Measurements from ENCODE around the gene IL1RAPL1.
A peak's percentile ranks its signal among the peaks of the same experiment; 100 is the strongest.
"Not testable (repeated sequence)": the region's sequence is repeated elsewhere in the genome, so short reads cannot be mapped to it uniquely, and the experiment has no call there.

The IL1RAPL1 gene

DNA sequence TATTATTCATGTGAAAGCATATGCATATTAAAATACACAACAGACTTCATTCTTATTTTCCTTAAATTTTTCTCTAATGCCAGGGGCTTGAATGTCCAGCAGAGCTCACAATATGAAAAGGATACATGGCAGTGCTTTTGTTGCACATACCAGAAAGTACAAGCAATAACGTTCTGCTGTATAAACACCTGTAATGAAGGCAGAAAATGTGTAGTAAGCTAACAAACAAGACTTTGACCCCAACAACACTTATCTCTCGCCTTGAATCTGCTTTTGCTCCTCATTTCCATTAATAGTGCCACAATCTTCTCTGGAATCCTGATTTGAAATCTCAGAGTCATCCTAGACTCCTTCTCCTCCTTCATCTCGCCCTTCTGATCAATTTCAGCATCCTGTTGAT, 687.3 kb downstream of the IL1RAPL1 start:
- DNase-seq (ENCODE audit: low spot score): no peak

DNA sequence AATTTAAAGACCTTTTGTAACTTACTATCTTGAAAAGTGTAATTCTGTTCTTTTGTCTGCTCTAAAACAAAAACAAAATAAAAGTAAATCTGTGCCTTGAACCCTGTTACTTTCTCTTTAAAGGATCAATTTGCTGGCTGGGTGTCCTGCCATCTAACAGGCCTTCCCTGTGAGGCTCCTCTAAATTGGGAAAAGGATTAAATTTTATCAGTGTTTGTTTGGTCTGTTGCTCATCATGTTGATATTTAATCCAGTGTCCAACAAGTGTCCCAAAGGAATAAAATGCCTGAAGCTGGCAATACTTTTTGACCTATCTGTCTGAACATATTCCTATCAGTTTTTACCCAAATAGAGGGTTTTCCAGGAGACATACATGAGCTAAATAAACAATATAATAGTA, 688.7 kb downstream of the IL1RAPL1 start:
- DNase-seq (ENCODE audit: low spot score): no peak

DNA sequence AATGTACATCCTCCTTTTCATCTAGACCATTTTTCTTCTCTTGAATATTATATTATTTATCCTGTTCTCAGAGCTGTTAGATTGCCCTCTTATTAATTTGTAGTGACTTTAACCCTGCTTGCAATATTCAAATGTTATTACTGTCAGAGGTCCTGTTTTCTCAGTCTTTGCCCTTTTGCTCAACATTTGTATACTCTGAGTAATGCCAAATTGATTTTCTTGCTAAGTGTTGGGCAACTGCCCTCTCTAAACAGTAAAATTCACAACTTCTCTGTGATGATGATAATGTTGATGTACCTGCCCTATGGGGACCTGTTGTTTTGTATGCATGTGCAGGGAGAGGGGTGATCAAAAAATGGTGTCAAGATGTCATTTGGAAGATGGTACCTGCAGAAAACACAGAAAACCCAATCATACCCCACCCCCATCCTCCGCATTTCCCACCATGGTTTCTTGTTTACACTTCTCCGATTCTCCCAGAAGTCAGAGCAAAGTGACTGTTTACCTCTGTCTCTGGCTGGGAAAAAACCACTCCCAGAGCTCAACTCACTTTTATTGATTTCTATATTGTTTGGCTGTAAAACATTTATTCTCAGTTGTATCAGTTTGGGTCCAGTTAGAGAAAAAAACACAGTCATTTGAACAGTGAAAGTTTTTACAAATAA, 694.0 kb downstream of the IL1RAPL1 start:
- DNase-seq (ENCODE audit: low spot score): no peak

DNA sequence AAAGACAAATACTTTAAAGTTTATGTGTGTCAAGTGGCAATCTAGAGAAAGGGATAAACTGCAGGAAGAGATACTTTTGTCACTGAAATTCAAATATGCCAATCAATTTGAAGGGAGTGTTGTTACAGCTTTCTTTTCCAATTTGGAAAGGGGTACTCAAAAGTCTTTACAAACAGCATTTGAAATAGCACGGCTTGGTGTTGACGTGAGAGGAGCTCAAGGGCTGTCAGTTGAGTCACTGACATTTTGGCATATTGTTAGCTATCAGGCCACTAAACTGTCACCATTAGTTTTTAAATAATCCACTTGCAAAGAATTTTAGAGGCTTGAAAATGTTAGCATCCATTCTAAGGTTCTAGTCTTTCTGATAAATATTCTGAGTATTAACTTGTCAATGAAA, 698.4 kb downstream of the IL1RAPL1 start:
- no peak for DNase-seq (ENCODE audit: low spot score)

DNA sequence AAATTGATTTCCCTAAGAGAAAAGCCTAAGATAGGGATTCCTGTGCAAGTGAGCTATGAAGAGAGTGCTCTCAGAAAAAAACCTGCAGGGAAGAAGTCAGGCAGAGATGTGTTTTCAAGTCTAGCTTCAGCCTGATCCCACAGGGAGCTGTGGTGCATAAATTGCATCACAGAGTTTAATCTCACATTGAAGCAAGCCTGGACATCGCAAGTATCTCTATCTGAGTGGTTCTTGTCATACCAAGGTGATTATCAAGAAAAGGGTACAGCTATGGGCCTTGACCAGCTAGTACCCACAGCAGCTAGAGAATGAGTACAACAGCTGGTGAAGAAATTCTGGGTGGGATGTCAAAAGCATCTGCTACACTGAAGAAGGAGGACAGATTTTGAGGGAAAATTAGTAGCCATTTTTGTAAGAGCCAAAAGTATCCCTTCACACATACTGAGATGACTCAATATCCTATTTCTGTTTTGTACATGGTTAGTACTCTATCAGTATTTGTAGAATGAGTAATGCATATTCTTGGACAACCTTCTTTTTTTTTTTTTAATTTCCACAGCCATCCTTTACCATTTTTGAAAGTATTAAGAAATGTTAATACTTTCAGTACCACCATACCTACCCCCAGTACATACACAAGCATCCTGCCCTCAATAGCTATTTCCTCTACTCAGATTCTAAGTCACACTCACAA, 708.9 kb downstream of the IL1RAPL1 start:
- DNase-seq (ENCODE audit: low spot score): no peak

DNA sequence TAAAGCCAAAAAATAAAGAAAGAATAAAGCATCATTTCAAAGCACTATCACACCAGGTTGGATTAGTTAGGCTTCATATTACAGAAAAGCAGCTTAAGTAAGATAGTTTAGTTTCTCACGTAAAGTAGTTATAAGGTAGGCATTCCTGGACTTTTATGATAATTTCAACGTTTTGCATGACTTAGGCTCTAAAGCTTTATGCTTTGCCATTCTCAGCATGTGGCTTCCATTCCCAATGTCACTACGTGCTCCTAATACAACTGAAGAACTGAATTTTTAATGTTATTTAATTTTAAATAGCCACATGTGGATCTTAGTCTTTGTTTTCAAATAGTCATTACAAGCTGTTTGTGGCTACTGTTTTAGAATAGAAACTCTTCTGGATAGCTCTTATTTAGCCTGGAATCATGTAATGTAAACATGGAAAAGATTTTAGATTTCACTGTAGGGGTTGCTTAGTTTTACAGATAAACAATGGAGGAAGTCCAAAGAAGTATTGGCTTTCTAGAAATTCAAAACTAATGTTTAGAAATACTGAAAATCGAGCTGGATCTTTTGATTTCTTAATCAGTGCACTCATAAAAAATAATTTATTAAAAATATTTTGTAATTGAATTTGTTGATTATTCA, 710.0 kb downstream of the IL1RAPL1 start:
- DNase-seq (ENCODE audit: low spot score): no peak

DNA sequence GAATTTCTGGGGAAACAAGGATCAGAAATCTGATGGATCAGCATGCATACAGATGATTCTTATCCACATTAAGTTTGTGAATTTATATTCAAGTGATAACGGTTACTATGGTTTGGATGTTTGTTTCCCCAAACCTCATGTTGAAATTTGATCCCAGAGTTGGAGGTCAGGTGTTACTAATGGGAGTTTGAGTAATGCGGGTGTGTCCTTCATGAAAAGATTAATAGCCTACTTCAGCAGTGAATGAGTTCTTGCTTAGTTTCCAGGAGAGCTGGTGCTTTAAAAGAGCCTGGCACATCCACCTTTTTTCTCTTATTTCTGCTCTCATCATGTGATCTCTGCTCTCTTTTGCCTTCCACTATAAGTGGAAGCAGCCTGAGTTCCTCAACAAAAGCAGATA, 712.4 kb downstream of the IL1RAPL1 start:
- DNase-seq (ENCODE audit: low spot score): peak; percentile 28

DNA sequence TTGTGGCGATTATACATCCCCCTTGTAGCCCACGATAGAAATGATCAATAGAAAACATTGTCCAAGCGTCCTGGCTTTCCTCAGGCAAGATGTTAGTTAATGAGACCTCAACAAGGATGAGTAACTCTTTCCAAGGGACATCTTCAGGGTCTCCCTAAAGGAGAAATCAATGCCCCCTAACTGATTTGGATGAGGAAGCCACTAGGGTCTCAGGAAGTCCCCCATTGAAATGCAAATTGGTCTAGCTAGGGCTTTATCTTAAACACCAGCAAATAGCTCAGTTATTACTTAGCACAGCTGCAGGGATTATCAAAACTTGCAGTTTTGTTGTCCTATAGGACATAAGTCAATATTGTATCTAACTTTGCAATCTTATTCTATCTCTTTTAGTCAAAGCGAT, 721.5 kb downstream of the IL1RAPL1 start:
- DNase-seq (ENCODE audit: low spot score): no peak

DNA sequence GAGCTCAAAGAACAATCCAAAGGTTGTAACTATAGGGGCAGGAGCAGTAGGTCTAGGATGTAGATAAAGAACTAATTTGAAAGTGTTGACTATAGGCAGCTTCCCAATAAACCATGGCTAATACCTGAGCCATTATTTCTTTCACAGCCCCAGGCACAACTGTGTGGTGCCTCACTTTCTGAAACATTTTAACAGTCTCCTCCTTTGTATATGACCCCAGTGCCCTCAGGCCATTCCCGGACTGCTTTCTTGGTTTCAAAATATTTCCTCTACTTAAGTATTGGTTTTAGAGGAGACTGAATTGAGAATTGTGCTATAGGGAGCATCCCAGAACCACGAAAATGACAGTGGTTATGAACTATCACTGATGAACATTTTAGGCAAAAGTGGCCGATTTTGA, 728.7 kb downstream of the IL1RAPL1 start:
- DNase-seq (ENCODE audit: low spot score): no peak

DNA sequence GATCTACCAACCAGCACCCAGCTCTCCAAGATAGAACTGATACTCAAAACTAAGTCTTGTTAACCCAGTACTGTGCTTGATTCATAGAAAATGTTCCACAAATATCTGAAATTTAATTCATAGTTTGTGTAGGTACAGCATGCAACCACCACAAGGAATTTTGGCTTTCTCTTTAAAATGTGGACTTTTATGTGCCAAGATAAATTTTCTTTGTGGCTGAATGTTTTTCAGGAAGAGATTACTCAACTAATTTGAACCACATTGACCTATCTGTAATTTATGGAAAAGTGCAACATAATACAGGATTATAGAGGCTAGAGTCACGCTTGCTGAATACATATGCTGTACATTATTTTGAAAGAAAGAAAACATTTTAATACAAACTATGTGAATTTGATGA, 730.8 kb downstream of the IL1RAPL1 start:
- no peak for DNase-seq (ENCODE audit: low spot score)

DNA sequence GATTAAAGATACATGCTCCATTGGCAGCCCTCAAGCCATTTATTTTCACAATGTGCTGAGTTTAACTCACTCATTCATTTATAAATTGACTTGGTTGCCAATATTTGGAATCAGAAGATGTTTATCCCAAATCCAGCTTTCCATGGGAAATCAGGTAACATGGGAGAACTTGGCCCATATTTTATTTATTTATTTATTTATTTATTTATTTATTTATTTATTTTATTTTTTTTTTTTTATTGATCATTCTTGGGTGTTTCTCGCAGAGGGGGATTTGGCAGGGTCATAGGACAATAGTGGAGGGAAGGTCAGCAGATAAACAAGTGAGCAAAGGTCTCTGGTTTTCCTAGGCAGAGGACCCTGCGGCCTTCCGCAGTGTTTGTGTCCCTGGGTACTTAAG, 745.2 kb downstream of the IL1RAPL1 start:
- not testable (repeated sequence) for DNase-seq (ENCODE audit: low spot score)

DNA sequence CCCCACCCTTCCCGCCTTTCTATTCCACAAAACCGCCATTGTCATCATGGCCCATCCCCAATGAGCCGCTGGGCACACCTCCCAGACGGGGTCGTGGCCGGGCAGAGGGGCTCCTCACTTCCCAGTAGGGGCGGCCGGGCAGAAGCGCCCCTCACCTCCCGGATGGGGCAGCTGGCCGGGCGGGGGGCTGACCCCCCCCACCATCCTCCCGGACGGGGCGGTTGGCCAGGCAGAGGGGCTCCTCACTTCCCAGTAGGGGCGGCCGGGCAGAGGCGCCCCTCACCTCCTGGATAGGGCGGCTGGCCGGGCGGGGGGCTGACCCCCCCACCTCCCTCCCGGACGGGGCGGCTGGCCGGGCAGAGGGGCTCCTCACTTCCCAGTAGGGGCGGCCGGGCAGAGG, 745.8 kb downstream of the IL1RAPL1 start:
- not testable (repeated sequence) for DNase-seq (ENCODE audit: low spot score)

DNA sequence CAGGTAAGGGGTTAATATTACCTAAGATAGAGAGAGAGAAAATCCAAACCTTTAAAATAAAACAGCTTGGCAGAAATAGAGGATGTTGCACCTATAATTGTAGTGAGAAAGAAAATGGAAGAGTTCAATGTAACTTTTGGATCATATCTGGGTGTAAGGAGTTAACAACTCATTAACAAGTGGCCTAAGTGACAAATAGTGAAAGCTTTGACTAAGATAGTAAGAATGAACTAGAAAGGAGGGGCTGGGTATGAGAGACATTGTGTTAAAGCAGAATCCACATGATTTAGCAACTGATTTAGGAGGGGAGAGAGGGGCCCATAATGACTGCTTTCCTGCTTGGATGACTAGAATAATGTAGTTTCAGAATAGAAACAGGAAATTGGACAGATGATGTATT, 761.0 kb downstream of the IL1RAPL1 start:
- DNase-seq (ENCODE audit: low spot score): no peak

DNA sequence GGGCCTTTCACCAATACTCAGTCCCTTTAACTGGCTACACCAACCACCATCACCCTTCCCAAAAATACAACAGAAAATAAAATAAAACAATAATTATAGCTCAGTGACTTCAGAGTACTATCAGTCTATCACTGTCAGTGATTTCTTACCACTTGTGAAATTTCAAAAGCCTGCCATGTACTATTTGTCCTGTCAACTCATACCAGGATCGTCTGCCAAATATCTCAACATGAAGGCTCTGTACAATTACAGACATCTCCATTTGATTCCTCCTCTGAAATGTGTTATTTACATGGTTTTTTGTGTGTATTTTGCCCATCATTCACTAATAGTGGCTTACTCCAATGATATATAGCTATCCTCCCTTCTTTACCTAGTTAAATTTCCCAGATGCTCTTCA, 772.0 kb downstream of the IL1RAPL1 start:
- no peak for DNase-seq (ENCODE audit: low spot score)

DNA sequence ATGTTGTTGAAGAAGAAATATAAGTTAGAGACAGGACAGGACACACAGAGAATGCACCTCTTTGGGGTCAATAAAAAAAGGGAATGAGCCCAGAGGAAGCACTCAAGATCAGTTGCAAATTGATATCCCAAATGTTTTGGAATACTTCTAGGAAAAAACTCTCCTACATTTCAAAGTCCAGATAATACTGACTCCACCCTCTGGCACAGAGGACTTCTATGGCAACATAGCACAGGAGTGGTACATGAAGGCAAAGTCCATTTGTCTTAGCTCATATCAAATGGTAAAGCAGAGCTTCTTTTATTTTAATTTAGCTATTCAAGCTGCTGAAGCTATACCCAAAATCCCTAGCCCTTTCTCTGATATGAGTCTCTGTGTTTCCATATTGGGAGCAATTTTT, 787.5 kb downstream of the IL1RAPL1 start:
- DNase-seq (ENCODE audit: low spot score): not testable (repeated sequence)

DNA sequence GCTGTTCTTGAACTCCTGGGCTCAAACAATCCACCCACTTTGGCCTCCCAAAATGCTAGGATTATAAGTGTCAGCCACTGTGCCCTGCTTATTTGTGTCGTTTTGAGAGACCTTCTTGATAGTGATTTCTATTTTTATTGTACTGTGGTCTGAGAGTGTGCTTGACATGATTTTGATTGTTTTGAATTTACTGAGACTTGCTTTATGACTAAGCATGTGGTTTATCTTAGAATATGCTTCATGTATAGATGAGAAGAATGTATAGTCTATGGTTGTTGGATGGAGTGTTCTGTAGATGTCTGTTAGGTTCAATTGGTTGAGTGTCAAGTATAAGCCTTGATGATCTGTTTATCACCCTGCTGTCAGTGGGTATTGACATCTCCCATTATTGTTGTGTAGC, 789.3 kb downstream of the IL1RAPL1 start:
- no peak for DNase-seq (ENCODE audit: low spot score)

DNA sequence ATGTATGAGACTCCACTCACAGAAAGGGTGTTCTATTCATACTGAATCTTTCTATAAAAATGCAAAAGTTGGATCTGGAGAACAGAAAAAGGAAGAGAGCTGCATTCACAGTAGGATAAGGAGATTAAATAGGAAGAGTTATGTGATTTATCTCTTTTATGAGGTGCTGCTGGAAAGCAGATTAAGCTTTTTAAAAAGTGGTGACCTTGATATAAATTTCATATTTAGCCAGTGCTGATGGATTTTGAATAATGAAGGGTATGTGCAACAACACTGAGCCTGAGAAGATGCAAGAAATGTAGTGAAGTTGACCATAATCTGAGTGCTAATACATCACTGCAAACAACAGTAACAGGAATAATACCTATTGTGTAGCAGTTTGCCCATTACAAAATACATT, 795.6 kb downstream of the IL1RAPL1 start:
- DNase-seq (ENCODE audit: low spot score): no peak

DNA sequence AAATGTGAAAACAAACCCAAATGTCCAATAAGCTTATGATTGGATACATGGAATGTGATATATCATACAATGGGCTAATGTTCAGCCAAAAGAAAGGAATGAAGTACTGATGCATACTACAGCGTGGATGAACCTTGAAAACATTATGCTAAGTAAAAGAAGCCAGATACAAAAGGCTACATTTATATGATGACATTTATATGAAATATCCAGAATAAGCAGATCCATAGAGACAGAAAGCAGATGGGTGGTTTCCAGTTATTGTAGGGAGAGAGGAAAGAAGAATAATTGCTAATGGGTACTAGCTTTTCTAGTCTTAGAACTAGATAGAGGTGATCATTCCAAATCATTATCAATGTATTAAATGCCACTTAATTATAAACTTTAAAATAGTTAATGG, 801.3 kb downstream of the IL1RAPL1 start:
- no peak for DNase-seq (ENCODE audit: low spot score)

DNA sequence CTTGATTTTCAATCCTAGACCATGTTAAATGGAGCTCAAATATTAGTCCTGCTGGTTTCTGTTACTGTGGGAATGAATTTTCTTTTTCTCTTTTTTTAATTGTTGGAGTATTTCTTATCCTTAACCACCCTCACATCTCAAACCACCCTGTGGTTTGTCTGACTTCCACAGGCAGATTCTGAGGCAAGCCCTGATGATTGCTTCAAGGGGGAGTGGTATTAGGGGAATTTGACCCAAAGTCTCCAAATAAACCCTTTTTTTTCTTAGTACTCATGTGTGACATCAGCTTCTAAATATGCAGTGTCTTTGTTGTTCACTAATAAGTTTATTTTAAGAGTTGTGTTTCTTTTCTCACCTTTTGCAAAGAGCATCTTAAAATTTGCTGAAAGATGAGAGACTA, 810.3 kb downstream of the IL1RAPL1 start:
- DNase-seq (ENCODE audit: low spot score): no peak

DNA sequence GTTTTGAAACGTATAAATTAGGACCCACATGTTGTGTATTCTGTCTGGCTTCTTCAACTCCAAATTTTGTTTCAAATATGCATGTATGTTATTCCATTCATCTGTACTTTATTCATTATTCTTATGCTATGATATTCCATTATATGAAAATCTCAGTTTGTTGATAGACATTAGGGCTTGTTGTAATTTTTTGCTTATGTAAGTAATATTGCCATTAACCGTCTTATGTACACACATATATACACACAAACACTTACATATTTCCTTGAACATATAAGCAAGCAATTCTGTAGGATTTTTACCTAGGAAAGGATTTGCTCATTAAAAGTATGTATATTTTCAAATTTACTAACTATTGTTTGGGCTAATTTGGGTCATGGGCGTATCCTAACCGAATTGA, 820.1 kb downstream of the IL1RAPL1 start:
- DNase-seq (ENCODE audit: low spot score): no peak

DNA sequence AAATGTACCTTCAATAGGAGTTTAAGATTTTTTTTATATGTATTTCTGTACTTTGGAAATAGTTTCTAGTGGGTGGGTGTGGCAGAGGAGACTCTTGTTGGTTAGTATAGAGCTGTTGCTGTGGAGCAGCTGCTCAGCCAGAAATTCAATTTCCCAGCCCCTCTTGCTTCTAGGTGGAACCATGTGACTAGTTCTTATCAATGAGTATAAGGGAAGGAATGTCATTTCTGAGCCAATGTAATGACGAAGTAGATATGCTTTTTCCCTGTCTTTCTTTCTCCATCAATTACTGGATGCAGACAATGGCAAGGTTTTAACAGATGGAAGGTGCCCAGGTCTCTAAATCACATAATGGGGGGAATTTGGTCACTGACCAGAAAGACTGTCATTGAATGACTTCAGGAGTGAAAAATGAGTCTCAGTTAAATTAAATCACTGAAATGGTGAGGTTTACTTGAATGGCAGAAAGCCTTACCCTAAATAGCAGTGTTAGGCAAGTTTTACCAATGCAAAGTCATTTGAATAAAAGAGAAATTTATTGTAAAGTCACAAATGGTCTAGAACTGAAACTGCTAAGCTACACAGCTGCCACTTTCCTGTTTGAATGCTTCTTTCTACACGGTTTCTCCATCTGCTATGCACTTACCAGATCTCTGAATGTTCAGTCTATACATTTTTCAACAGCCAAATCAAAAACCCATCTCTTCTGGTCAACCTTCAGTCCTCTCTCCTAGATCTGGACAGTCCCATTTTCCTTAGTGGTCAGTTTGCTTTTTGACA, 832.7 kb downstream of the IL1RAPL1 start:
- DNase-seq (ENCODE audit: low spot score): no peak

DNA sequence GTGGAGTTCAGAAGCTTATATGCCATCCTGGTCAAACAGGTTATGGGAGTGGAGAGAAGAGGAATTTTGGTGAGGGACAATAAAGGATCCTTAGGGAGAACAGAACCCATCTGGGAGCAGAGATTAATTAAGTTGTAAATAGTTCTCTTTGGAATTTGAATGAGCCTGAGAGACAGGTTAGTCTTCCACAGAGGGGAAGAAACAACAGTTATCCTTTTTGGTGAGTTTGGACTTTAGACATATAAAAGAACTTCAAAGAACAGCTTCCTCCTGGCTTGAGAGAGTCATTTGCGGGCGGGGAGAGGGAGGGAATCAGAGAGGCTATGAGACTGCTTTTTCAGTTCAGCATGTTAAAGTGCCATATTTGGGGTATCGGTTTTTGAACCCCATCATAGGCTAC, 834.8 kb downstream of the IL1RAPL1 start:
- peak; percentile 19 for DNase-seq (ENCODE audit: low spot score)

DNA sequence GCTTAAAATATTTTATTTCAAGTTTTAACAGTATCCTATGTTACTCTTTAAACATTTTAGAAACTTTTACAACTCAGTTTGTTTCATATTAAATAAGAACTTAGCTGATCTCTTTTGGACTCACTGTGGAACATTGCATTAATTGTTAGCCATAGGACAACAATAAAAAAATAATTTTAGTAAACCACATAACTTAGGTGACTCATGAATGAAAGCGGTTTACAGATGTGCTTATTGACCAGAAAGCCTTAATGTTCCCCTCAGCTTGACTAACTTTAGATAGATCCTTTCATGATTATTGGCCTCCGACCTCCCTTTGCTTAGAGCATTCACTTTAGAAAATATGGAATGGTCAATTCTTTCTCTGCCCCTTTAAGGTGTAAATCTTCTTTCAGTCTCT, 844.6 kb downstream of the IL1RAPL1 start:
- peak; percentile 23 for DNase-seq (ENCODE audit: low spot score)
